ENCODE measurements around the gene SLMAP.

The SLMAP gene

DNA sequence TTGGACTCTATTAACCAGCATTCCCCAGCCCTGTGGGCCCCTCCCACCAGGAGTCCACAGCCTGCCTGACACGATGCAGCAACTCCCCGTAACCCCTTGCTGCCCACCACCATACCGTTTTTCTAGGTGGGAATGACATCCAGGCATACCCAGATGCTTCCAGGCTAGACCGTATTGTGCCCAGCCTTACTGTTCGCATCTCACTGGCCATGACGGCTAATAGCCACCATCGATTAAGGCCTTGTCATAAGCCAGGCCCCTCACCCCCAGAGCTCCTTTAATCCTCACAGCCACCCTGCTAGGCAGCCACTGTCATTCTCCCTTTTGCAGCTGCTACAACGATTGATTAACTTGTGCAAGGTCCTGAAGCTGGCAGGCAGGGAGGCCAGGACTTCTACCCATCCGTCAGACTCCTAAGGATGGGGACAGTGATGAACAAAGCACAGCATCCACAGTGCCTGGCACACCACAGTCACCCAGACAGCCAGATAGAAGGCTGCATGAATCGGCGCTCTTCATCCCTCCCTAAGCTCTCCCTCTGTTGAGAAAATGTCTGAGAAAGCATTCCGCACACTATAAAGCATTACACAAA lies 192.1 kb downstream of the SLMAP start:
- no peak overlapping the region for H3K4me3 ChIP-seq (ENCODE audit: low read depth, low read length)
- no peak for DNase-seq
- no peak overlapping the region for H3K27ac ChIP-seq
- no peaks in the 10 kb centered on the region for H3K36me3 ChIP-seq (replicated peaks)
- in situ Hi-C loops (cut with HindIII; ENCODE audit: low pct_ligation_motif_present, low sequenced_read_pairs) = no loop called here
- TF ChIP-seq, protein P1, sequence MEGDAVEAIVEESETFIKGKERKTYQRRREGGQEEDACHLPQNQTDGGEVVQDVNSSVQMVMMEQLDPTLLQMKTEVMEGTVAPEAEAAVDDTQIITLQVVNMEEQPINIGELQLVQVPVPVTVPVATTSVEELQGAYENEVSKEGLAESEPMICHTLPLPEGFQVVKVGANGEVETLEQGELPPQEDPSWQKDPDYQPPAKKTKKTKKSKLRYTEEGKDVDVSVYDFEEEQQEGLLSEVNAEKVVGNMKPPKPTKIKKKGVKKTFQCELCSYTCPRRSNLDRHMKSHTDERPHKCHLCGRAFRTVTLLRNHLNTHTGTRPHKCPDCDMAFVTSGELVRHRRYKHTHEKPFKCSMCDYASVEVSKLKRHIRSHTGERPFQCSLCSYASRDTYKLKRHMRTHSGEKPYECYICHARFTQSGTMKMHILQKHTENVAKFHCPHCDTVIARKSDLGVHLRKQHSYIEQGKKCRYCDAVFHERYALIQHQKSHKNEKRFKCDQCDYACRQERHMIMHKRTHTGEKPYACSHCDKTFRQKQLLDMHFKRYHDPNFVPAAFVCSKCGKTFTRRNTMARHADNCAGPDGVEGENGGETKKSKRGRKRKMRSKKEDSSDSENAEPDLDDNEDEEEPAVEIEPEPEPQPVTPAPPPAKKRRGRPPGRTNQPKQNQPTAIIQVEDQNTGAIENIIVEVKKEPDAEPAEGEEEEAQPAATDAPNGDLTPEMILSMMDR (IDR thresholded peaks at IDR 0.05; ENCODE audit: low read depth, low read length, missing control alignments) = no peak
- H3K27me3 ChIP-seq (replicated peaks) = no peaks in the 10 kb centered on the region

DNA sequence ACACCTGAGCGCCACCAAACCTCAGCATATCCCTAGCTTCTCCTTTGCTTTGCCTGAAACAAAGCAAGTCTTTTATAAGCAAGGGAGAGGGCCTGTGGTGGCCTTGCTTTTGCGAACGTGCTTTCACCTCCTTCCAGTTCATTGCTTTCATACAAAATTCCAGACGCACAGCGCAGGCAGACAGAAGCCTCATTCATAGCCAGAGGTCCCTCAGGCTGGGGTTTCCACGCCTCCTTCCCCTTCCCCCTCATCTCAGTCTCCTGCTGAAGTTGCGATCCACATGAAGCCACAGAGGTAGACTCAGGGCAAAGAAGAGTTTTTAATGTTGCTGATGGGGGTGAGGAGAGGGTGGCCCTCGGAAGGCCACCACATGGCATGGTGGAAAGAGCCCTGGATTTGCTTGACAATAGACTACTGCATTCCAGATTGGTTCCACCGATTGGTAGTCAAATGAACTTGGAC lies 192.7 kb downstream of the SLMAP start:
- Histone ChIP-seq H3K27me3 (replicated peaks) (no peaks in the 10 kb centered on the region), H3K4me3 (ENCODE audit: low read depth, low read length) (no peak overlapping the region), H3K36me3 (replicated peaks) (no peaks in the 10 kb centered on the region), H3K27ac (no peak overlapping the region)
- TF ChIP-seq, protein P1 (IDR thresholded peaks at IDR 0.05; ENCODE audit: low read depth, low read length, missing control alignments) = no peak
- DNase-seq = no peak
- in situ Hi-C loops (cut with HindIII; ENCODE audit: low pct_ligation_motif_present, low sequenced_read_pairs) = no loop called here

DNA sequence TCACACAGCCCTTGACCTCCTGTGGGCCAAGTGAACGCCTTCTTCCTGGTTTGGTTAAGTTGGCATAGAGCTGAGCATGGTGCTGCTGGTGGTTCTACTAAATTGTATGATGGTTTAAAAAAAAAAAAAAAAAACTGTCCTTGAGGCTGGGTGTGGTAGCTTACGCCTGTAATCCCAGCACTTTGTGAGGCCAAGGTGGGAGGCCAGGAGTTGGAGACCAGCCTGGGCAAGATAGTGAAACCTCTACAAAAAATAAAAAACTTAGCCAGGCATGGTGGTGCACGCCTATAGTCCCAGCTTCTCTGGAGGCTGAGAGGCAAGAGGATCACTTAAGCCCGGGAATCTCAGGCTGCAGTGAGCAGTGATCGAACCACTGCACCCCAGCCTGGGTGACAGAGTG lies 193.2 kb downstream of the SLMAP start:
- H3K36me3 ChIP-seq (replicated peaks) = no peaks in the 10 kb centered on the region
- DNase-seq = no peak
- no peak overlapping the region for H3K4me3 ChIP-seq (ENCODE audit: low read depth, low read length)
- in situ Hi-C loops (cut with HindIII; ENCODE audit: low pct_ligation_motif_present, low sequenced_read_pairs) = no loop called here
- TF ChIP-seq, protein P1 (IDR thresholded peaks at IDR 0.05; ENCODE audit: low read depth, low read length, missing control alignments) = no peak
- no peak overlapping the region for H3K27ac ChIP-seq
- no peaks in the 10 kb centered on the region for H3K27me3 ChIP-seq (replicated peaks)

DNA sequence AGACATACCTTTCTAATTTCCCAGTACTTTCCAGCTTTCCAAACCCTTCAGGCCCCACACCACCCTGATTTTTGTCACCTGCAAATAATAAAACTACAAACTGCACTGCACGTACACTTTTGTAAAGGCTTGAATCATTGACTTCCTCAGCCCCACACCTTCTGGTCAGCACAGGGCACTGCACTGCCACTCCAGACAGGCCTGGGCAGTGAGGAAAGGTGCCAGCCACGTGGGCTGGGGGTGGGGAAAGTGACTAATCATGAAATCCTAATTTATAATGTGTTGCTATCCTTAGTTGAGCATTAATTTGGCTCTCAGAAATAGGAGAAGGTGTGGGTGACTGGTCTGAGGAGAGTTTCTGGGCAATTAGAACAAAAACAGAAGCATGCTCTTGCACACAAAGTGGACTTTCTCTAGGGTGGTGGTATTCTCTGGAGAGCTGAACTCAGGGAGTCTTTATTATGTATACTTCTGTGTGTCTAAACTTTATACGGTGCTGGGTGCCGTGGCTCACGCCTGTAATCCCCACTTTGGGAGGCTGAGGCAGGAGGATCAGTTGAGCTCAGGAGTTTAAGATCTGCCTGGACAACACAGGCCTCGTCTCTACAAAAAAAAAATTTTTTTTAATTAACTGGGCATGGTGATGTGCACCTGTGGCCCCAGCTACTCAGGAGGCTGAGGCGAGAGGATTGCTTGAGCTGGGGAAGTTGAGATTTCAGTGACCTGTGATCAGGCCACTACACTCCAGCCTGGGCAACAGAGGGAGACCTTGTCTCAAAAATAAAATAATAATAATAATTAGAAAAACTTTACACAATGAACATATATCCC lies 193.9 kb downstream of the SLMAP start:
- no peaks in the 10 kb centered on the region for H3K36me3 ChIP-seq (replicated peaks)
- H3K27me3 ChIP-seq (replicated peaks) = no peaks in the 10 kb centered on the region
- in situ Hi-C loops (cut with HindIII; ENCODE audit: low pct_ligation_motif_present, low sequenced_read_pairs) = no loop called here
- no peak overlapping the region for H3K4me3 ChIP-seq (ENCODE audit: low read depth, low read length)
- no peak overlapping the region for H3K27ac ChIP-seq
- TF ChIP-seq, protein P1 (IDR thresholded peaks at IDR 0.05; ENCODE audit: low read depth, low read length, missing control alignments) = peak; percentile 44
- no peak for DNase-seq

DNA sequence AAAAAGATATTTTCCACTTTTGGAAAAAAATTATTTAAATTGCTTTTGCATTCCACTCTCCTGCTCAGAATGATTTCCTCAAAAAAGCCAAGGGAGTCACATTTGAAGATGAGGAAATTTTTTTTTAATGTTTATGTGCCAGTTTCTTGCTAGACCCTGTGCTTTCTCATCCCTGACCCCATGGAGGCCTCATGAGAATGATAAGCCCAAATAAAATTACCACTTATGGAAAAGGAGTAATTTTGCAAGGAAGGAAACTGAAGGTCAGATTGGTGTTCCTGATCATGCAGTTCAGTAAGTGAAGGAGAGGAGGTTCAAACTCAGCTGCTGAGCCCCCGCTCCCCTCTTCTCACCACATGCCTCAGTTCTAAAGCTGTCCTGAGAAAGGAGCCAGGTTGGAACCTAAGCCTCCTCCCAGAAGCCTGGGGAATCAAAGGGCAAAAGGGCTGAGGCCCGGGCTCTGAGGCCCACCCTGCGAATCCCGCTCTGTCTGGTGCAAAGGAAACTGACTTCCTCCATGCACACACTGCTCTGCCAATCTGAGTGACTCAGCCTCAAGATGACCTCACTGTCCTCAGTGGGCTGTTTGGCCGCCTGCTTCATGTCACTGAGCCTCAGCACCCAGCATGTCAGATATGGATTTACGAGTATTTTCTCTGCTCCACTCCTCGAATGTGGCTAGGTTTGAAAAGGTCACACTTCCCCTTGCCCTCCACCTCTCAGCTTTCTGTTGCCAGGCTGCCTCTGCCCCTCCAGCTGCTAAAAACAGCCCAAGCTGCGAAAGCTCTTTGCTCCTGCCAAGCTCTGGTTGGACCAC lies 195.2 kb downstream of the SLMAP start:
- Histone ChIP-seq H3K27ac (peak overlapping the region; percentile 86), H3K4me3 (ENCODE audit: low read depth, low read length) (no peak overlapping the region), H3K36me3 (replicated peaks) (no peaks in the 10 kb centered on the region), H3K27me3 (replicated peaks) (no peaks in the 10 kb centered on the region)
- peak; percentile 81 for DNase-seq
- TF ChIP-seq, protein P1 (IDR thresholded peaks at IDR 0.05; ENCODE audit: low read depth, low read length, missing control alignments) = no peak
- in situ Hi-C loops (cut with HindIII; ENCODE audit: low pct_ligation_motif_present, low sequenced_read_pairs) = no loop called here
